Transverse colon (tissue), 4 donors: ENCODE measurements around the gene LYZL6. TPM values are rescaled to one million over a fixed set of nuclear protein-coding genes. Genes with fewer than 3 reads are reported as not detected.

Source experiments
- DNase-seq: peaks from one replicate; pipeline ENCODE4 v3.0.0-alpha.2; 2019
- H3K27ac ChIP-seq, 4 donors: fragments of 200-600 bp; sonication (generic); 2 replicates each; pipeline ENCODE4 v1.5.1; 2016 to 2018; ENCODE audit warnings: inconsistent platforms in 4 of 4
- H3K27me3 ChIP-seq: fragments of 200-600 bp; sonication (generic); 2 replicates; pipeline ENCODE4 v1.5.1; 2017; ENCODE audit warnings: inconsistent platforms
- H3K36me3 ChIP-seq, 4 donors: fragments of 200-600 bp; sonication (generic); 2 replicates each; pipeline ENCODE4 v1.5.1; 2017 to 2019; ENCODE audit warnings: inconsistent platforms in 4 of 4
- H3K4me1 ChIP-seq, 4 donors: fragments of 200-600 bp; sonication (generic); 2 replicates each; pipeline ENCODE4 v1.5.1; 2017 to 2020; ENCODE audit warnings: inconsistent platforms in 4 of 4
- H3K4me3 ChIP-seq, 4 donors: fragments of 200-600 bp; sonication (generic); 1 replicate in 1 of 4; 2 replicates in 3 of 4; pipeline versions ENCODE4 v1.5.1 to v1.6.1; 2017 to 2019; ENCODE audit warnings: inconsistent platforms in 4 of 4
- H3K9me3 ChIP-seq, 2 donors: fragments of 200-600 bp; sonication (generic); 2 replicates each; pipeline ENCODE4 v1.5.1; 2017 to 2019; ENCODE audit warnings: inconsistent platforms in 2 of 2
- CTCF ChIP-seq, 5 experiments: fragments of 200-600 bp in 3 of 5; fragments of 450-650 bp in 2 of 5; sonication (generic) in 3 of 5; IDR thresholded peaks; 1 replicate in 2 of 5; 2 replicates in 3 of 5; pipeline ENCODE4 v1.5.1; 2016 to 2017; ENCODE audit warnings: antibody characterized with exemption in 5 of 5, inconsistent platforms in 3 of 5, mild to moderate bottlenecking in 2 of 5, moderate library complexity in 1 of 5
- EP300 ChIP-seq: sonication (generic); formaldehyde crosslinking; IDR thresholded peaks from one replicate; pipeline ENCODE4 v1.6.1; 2017; ENCODE audit warnings: antibody characterized with exemption, low read depth
- POLR2A ChIP-seq: fragments of 450-650 bp; IDR thresholded peaks from one replicate; pipeline ENCODE4 v1.6.1; 2016; ENCODE audit warnings: antibody characterized with exemption, mild to moderate bottlenecking, moderate library complexity
- POLR2AphosphoS5 ChIP-seq, 3 donors: sonication (generic); formaldehyde crosslinking; IDR thresholded peaks; one replicate each; pipeline ENCODE4 v1.6.1; 2016; ENCODE audit warnings: antibody characterized with exemption in 3 of 3
- WGBS, 2 donors: methylation state at CpG; one replicate each; pipeline ENCODE4 v1.1.5; 2018; ENCODE audit warnings: low coverage in 1 of 2; 5-methylcytosine and 5-hydroxymethylcytosine counted together
- in situ Hi-C, 4 donors: fragments of 200-750 bp; cut with MboI; loops; one replicate each; pipeline versions ENCODE4 v1.15.0 to v1.15.1; 2017; ENCODE audit warnings: low sequenced_read_pairs in 3 of 4, low pct_ligation_motif_present in 1 of 4, low pct_unique_long_range_greater_than_20kb in 1 of 4
- intact Hi-C: fragments of 100-400 bp; cut with DNase I; formaldehyde crosslinking; loops from one replicate; pipeline ENCODE4 v1.15.1; 2023; ENCODE audit warnings: low total_unique reads
- small RNA-seq, 4 donors: library from RNA; depleted of rRNA; stranded (forward); fragments of <200 nt; gene quantifications; one replicate each; pipeline ENCODE3, GENCODE V24; 2016
- total RNA-seq, 4 donors: library from RNA; depleted of rRNA; stranded (reverse); fragments of >200 nt; gene quantifications; one replicate each; pipeline ENCODE4 v1.1.0, GENCODE V29; 2016

LYZL6 gene
- total RNA-seq, 4 donors from 2014 or later: not detected

GRCh38 chr17:35891269-35891668 lies 52.2 kb downstream of the LYZL6 start:
- 76 to 88% methylated on average over 2 to 4 of the region's 4 CpGs for WGBS, 2 donors
- H3K27me3 ChIP-seq: no peaks in the 10 kb centered on the region
- H3K27ac ChIP-seq: peak overlapping the region in 1 of 4 donors; percentile 40
- H3K9me3 ChIP-seq: no peaks in the 10 kb centered on the region
- no peak for DNase-seq
- in situ Hi-C loops: no loop called here
- TF ChIP-seq POLR2A (no peak), EP300 (no peak), CTCF (IDR thresholded peaks at IDR 0.05) (no peak), POLR2AphosphoS5 (IDR thresholded peaks at IDR 0.05) (no peak)
- intact Hi-C loops: no loop called here
- peaks cover 0 to 6% (median 0%) of the 10 kb centered on the region in 4 donors for H3K4me1 ChIP-seq
- H3K36me3 ChIP-seq: no peaks in the 10 kb centered on the region
- H3K4me3 ChIP-seq: no peak overlapping the region

- WGBS, 2 donors: 73% methylated on average over 4 of the region's 4 CpGs; no CpG with 5 or more reads in 1 of the 2 donors
- no peaks in the 10 kb centered on the region for H3K36me3 ChIP-seq
- H3K9me3 ChIP-seq: no peaks in the 10 kb centered on the region
- peak overlapping the region in 1 of 4 donors; percentile 40 for H3K27ac ChIP-seq
- H3K4me1 ChIP-seq: peaks cover 0 to 6% (median 0%) of the 10 kb centered on the region in 4 donors
- H3K27me3 ChIP-seq: no peaks in the 10 kb centered on the region
- in situ Hi-C loops: no loop called here
- TF ChIP-seq POLR2A (no peak), POLR2AphosphoS5 (IDR thresholded peaks at IDR 0.05) (no peak), CTCF (IDR thresholded peaks at IDR 0.05) (no peak), EP300 (no peak)
- intact Hi-C loops: no loop called here
- no peak overlapping the region for H3K4me3 ChIP-seq
- DNase-seq: peak; percentile 54
These were observed 52.7 kb downstream of the LYZL6 start for GRCh38 chr17:35890774-35891155.

GRCh38 chr17:35889818-35890773 lies 53.4 kb downstream of the LYZL6 start:
- peak overlapping the region in 2 of 4 donors; percentile 11 to 42 for H3K27ac ChIP-seq
- no peaks in the 10 kb centered on the region for H3K9me3 ChIP-seq
- H3K4me1 ChIP-seq: peaks cover 0 to 6% (median 0%) of the 10 kb centered on the region in 4 donors
- DNase-seq: no peak
- no peaks in the 10 kb centered on the region for H3K36me3 ChIP-seq
- no peaks in the 10 kb centered on the region for H3K27me3 ChIP-seq
- intact Hi-C loops (no loop called here), in situ Hi-C loops (no loop called here)
- WGBS, 2 donors: 67 to 74% methylated on average over 2 of the region's 2 CpGs
- H3K4me3 ChIP-seq: no peak overlapping the region
- TF ChIP-seq POLR2AphosphoS5 (IDR thresholded peaks at IDR 0.05) (no peak), EP300 (no peak), CTCF (IDR thresholded peaks at IDR 0.05) (no peak), POLR2A (no peak)

- Histone ChIP-seq H3K27ac (peak overlapping the region in 2 of 4 donors; percentile 11 to 42), H3K9me3 (no peaks in the 10 kb centered on the region), H3K4me1 (peaks cover 0 to 6% (median 0%) of the 10 kb centered on the region in 4 donors), H3K4me3 (no peak overlapping the region), H3K27me3 (no peaks in the 10 kb centered on the region), H3K36me3 (no peaks in the 10 kb centered on the region)
- in situ Hi-C loops: no loop called here
- 66 to 80% methylated on average over 2 of the region's 2 CpGs for WGBS, 2 donors
- no peak for DNase-seq
- intact Hi-C loops: no loop called here
- TF ChIP-seq POLR2A (no peak), POLR2AphosphoS5 (IDR thresholded peaks at IDR 0.05) (no peak), CTCF (IDR thresholded peaks at IDR 0.05) (no peak), EP300 (no peak)
These were observed 54.3 kb downstream of the LYZL6 start for GRCh38 chr17:35889241-35889640.

Small RNA genes within 50 kb of the gene (small RNA-seq; reads per million reads assigned to genes)
- 151 to 699 (median 368) reads per million in 4 donors for gene RF00100

Other genes with a start within 250 kb of the LYZL6 start
- 1 to 10 TPM in 2 of 4 donors, under 1 TPM in 2; 0.41 to 1.6 (median 1.1) TPM for gene RASL10B, start 212.1 kb downstream of the LYZL6 start, total RNA-seq
- gene GAS2L2, start 190.5 kb downstream of the LYZL6 start, total RNA-seq: not detected
- gene C17orf50, start 182.8 kb downstream of the LYZL6 start, total RNA-seq: not detected
- 100 to 1,000 TPM; 104 to 368 (median 128) TPM for gene MMP28, start 148.1 kb downstream of the LYZL6 start, total RNA-seq
- gene TAF15, start 134.2 kb downstream of the LYZL6 start, total RNA-seq: 10 to 100 TPM; 13.1 to 74.3 (median 37.9) TPM
- not detected for gene HEATR9, start 74.8 kb downstream of the LYZL6 start, total RNA-seq
- 10 to 100 TPM in 2 of 4 donors, 1 to 10 TPM in 2; 1.8 to 12.8 (median 6.2) TPM for gene CCL5, start 63.4 kb downstream of the LYZL6 start, total RNA-seq
- 10 to 100 TPM in 1 of 4 donors, not detected in 3; 39.2 TPM for gene RDM1, start 12.9 kb downstream of the LYZL6 start, total RNA-seq
- not detected for gene CCL16, start 37.8 kb upstream of the LYZL6 start, total RNA-seq
- 10 to 100 TPM in 1 of 4 donors, 1 to 10 TPM in 3; 4.2 to 19.5 (median 6.8) TPM for gene CCL14, start 43.0 kb upstream of the LYZL6 start, total RNA-seq
- 10 to 100 TPM in 3 of 4 donors, 1 to 10 TPM in 1; 6.8 to 68.8 (median 31.5) TPM for gene CCL15, start 57.8 kb upstream of the LYZL6 start, total RNA-seq
- gene CCL23, start 74.3 kb upstream of the LYZL6 start, total RNA-seq: 1 to 10 TPM in 1 of 4 donors, not detected in 3; 9.1 TPM
- gene CCL18, start 120.6 kb upstream of the LYZL6 start, total RNA-seq: 1 to 10 TPM in 2 of 4 donors, not detected in 2; 1.2 to 4.9 TPM
- gene CCL3, start 146.4 kb upstream of the LYZL6 start, total RNA-seq: 1 to 10 TPM in 2 of 4 donors, not detected in 2; 1.1 to 4.4 TPM
- gene CCL4, start 160.1 kb upstream of the LYZL6 start, total RNA-seq: 10 to 100 TPM in 1 of 4 donors, 1 to 10 TPM in 1, not detected in 2; 4.2 to 10.8 TPM
- gene TBC1D3B, start 232.9 kb upstream of the LYZL6 start, total RNA-seq: 10 to 100 TPM in 1 of 4 donors, 1 to 10 TPM in 1, not detected in 2; 5.2 to 12.1 TPM